ENCODE data around the gene UGT2B17.

- no peak for TF ChIP-seq CTCF (IDR thresholded peaks at IDR 0.05; ENCODE audit: extremely low read depth in 1 of 2, insufficient read depth in 1 of 2, low read depth in 1 of 2, low read length in 2 of 2)
- TF ChIP-seq GATA2 (IDR thresholded peaks at IDR 0.05; ENCODE audit: insufficient read depth, insufficient read length, low read depth, low read length), result no peak
- no peak for TF ChIP-seq MYC (IDR thresholded peaks at IDR 0.05; ENCODE audit: low read depth, low read length)
- no peak for TF ChIP-seq MAX (IDR thresholded peaks at IDR 0.05; ENCODE audit: insufficient read depth, insufficient read length)
- TF ChIP-seq EZH2 (IDR thresholded peaks at IDR 0.05; ENCODE audit: borderline replicate concordance, low read depth, low read length, severe bottlenecking), result no peak
- TF ChIP-seq POLR2A (IDR thresholded peaks at IDR 0.05; ENCODE audit: low read depth, low read length), result no peak
These were observed 18.6 kb upstream of the UGT2B17 start for GRCh38 chr4:68594678-68595077.

Data from endothelial cell of umbilical vein (primary cell).